GM12878 (cell line): ENCODE measurements around the gene IL17F. TPM values are rescaled to one million over a fixed set of nuclear protein-coding genes. Genes with fewer than 3 reads are reported as not detected.

Experiments used
- ATAC-seq: fragments of 200-7000 bp; cut with Tn5 transposase; 3 replicates; pipeline ENCODE4 v1.9.1; 2020; ENCODE audit warnings: mild to moderate bottlenecking, moderate library complexity
- BruUV-seq: library from RNA; stranded (reverse); fragments of 400-500 nt; replicated peaks from 2 replicates; lab custom pipeline; 2021; lab: Mats Ljungman, UMichigan
- CTCF ChIA-PET: fragments of 300-600 bp; sonication (Branson Sonifier 250); formaldehyde crosslinking; extraction: SDS; loops from one replicate; lab custom pipeline; 2021; ENCODE audit warnings: inconsistent platforms; lab: Yijun Ruan, JAX
- POLR2A ChIA-PET: fragments of 350-600 bp; formaldehyde crosslinking; extraction: SDS; loops from one replicate; lab custom pipeline; 2021; ENCODE audit warnings: inconsistent platforms; lab: Charles Lee
- RAD21 ChIA-PET: fragments of 300-600 bp; sonication (Branson Sonifier 250); formaldehyde crosslinking; loops from one replicate; lab custom pipeline; 2023; ENCODE audit warnings: antibody characterized with exemption; ENCODE audit not compliant: unreplicated experiment; lab: Charles Lee
- SMC1A ChIA-PET: fragments of 300-600 bp; sonication (Branson Sonifier 250); formaldehyde crosslinking; loops from one replicate; lab custom pipeline; 2023; ENCODE audit not compliant: unreplicated experiment, uncharacterized antibody; lab: Charles Lee
- DNase-seq: peaks from one replicate; pipeline ENCODE4 v3.0.0-alpha.2; 2011; ENCODE audit warnings: low read depth, low spot score
- FAIRE-seq: peaks from 3 replicates; lab custom pipeline; 2011; peaks lifted over from hg19 to GRCh38; lab: Jason Lieb, UNC
- H2AFZ ChIP-seq: 2 replicates; pipeline ENCODE4 v1.6.0; 2011; ENCODE audit warnings: low read depth, low read length, control low read depth; ENCODE audit not compliant: control insufficient read depth
- H3K27ac ChIP-seq: 2 replicates; pipeline ENCODE4 v1.5.1; 2011; ENCODE audit warnings: control low read depth; ENCODE audit not compliant: control insufficient read depth, insufficient read depth
- H3K27me3 ChIP-seq, 2 experiments: replicated peaks in 1 of 2; 2 replicates each; pipeline versions ENCODE4 v1.6.0 to v1.6.1; 2011; ENCODE audit warnings: low read length in 1 of 2; ENCODE audit not compliant: control insufficient read depth in 2 of 2, insufficient read depth in 2 of 2
- H3K36me3 ChIP-seq, 2 experiments: 2 replicates each; pipeline ENCODE4 v1.5.1; 2011; ENCODE audit warnings: low read length in 1 of 2; ENCODE audit not compliant: control insufficient read depth in 2 of 2, insufficient read depth in 2 of 2
- H3K4me1 ChIP-seq: 2 replicates; pipeline ENCODE4 v1.6.1; 2011; ENCODE audit warnings: mild to moderate bottlenecking, low read length, moderate library complexity, mixed read lengths; ENCODE audit not compliant: control insufficient read depth, insufficient read depth
- H3K4me2 ChIP-seq: 2 replicates; pipeline ENCODE4 v1.6.0; 2011; ENCODE audit warnings: control low read depth; ENCODE audit not compliant: control insufficient read depth, insufficient read depth
- H3K4me3 ChIP-seq: fragments of 200-600 bp; sonication (generic); 2 replicates; pipeline ENCODE4 v1.5.1; 2016
- H3K79me2 ChIP-seq: 2 replicates; pipeline ENCODE4 v1.6.0; 2011; ENCODE audit warnings: low read length; ENCODE audit not compliant: control insufficient read depth, insufficient read depth
- H3K9ac ChIP-seq: 2 replicates; pipeline ENCODE4 v1.8.0; 2011; ENCODE audit warnings: low read length, control low read depth, mixed read lengths; ENCODE audit not compliant: control insufficient read depth, insufficient read depth
- H3K9me3 ChIP-seq: replicated peaks from 3 replicates; pipeline ENCODE4 v1.5.1; 2011; ENCODE audit warnings: mild to moderate bottlenecking, low read length; ENCODE audit not compliant: control insufficient read depth, insufficient read depth
- H4K20me1 ChIP-seq: 2 replicates; pipeline ENCODE4 v1.6.0; 2011; ENCODE audit not compliant: control insufficient read depth, insufficient read depth
- BHLHE40 ChIP-seq, 2 experiments: fragments of 450-650 bp in 1 of 2; IDR thresholded peaks; 2 replicates each; pipeline ENCODE4 v1.6.1; 2011 to 2017; ENCODE audit warnings: low read depth in 2 of 2, borderline replicate concordance in 1 of 2, improper control_type of control experiment in 1 of 2, low read length in 1 of 2, mild to moderate bottlenecking in 1 of 2
- CHD4 ChIP-seq: fragments of 200-600 bp; sonication (generic); IDR thresholded peaks from 2 replicates; pipeline ENCODE4 v1.6.1; 2016; ENCODE audit warnings: mild to moderate bottlenecking
- KAT2A ChIP-seq: conservative IDR thresholded peaks from 2 replicates; pipeline ENCODE4 v1.6.1; 2011; ENCODE audit warnings: low read depth, low read length; ENCODE audit not compliant: control insufficient read depth
- MEF2A ChIP-seq: IDR thresholded peaks from 2 replicates; pipeline ENCODE4 v1.6.1; 2011; ENCODE audit warnings: low read depth, mild to moderate bottlenecking, low read length, moderate library complexity; ENCODE audit not compliant: insufficient read depth
- NR2C1 ChIP-seq: fragments of 450-650 bp; IDR thresholded peaks from 2 replicates; pipeline ENCODE4 v1.6.1; 2017; ENCODE audit warnings: antibody characterized with exemption, mild to moderate bottlenecking, moderate library complexity
- NR2C2 ChIP-seq: IDR thresholded peaks from 2 replicates; pipeline ENCODE4 v1.6.1; 2011; ENCODE audit warnings: borderline replicate concordance, low read depth; ENCODE audit not compliant: control insufficient read depth, insufficient read length
- STAT1 ChIP-seq: fragments of 450-650 bp; conservative IDR thresholded peaks from 2 replicates; pipeline ENCODE4 v1.6.1; 2014; ENCODE audit warnings: antibody characterized with exemption, mild to moderate bottlenecking
- ZNF217 ChIP-seq: fragments of 450-650 bp; IDR thresholded peaks from 2 replicates; pipeline ENCODE4 v1.6.1; 2017; ENCODE audit warnings: antibody characterized with exemption, mild to moderate bottlenecking
- WGBS: methylation state at CpG from one replicate; pipeline ENCODE4 v1.1.6; 2016; ENCODE audit warnings: low lambda C conversion rate; ENCODE audit not compliant: insufficient replicate concordance, insufficient coverage; ENCODE audit errors: missing lambda C conversion rate; 5-methylcytosine and 5-hydroxymethylcytosine counted together
- in situ Hi-C: fragments of 300-500 bp; cut with MboI; formaldehyde crosslinking; loops from 9 replicates; pipeline ENCODE4 v1.14.3; 2018; ENCODE audit warnings: mixed read lengths
- intact Hi-C: fragments of 100-400 bp; cut with micrococcal nuclease; formaldehyde crosslinking; loops from one replicate; pipeline ENCODE4 v1.14.2; 2022; ENCODE audit not compliant: unreplicated experiment
- polyA plus RNA-seq, 11 experiments: library from polyadenylated mRNA; depleted of rRNA in 4 of 11; unstranded in 6 of 11; stranded (reverse) in 5 of 11; fragments of >200 nt; fragmentation: Nextera tagmentation in 4 of 11; fragmentation: Illumina TruSeq in 1 of 11; extraction: Ambion mirVana in 4 of 11; extraction: Trizol in 1 of 11; gene quantifications; 1 replicate in 1 of 11; 2 replicates in 10 of 11; pipeline versions ENCODE4 v1.2.1 to v1.2.3, GENCODE V29; 2011 to 2016; ENCODE audit warnings: inconsistent platforms in 2 of 11, missing spikeins in 2 of 11, low read depth in 1 of 11
- total RNA-seq, 4 experiments: library from RNA; depleted of rRNA in 3 of 4; stranded (reverse); fragments of >200 nt in 3 of 4; fragmentation: Illumina TruSeq in 1 of 4; extraction: Trizol in 1 of 4; gene quantifications; 2 replicates each; pipeline versions ENCODE4 v1.2.1 to v1.2.3, GENCODE V29; 2013 to 2021
- TF ChIP-seq, protein P1 (sequence below): fragments of 450-650 bp; IDR thresholded peaks from 2 replicates; pipeline ENCODE4 v1.6.1; 2016; ENCODE audit warnings: mild to moderate bottlenecking
- TF ChIP-seq, protein P2 (sequence below): IDR thresholded peaks from 2 replicates; pipeline ENCODE4 v1.6.1; 2011; ENCODE audit warnings: low read depth, mild to moderate bottlenecking, low read length, moderate library complexity, borderline replicate concordance; ENCODE audit errors: extremely low read depth
- TF ChIP-seq, protein P3 (sequence below): IDR thresholded peaks from 2 replicates; pipeline ENCODE4 v1.6.1; 2011; ENCODE audit warnings: mild to moderate bottlenecking, low read depth, low read length, moderate library complexity; ENCODE audit not compliant: insufficient replicate concordance
- TF ChIP-seq, protein P4 (sequence below): fragments of 450-650 bp; IDR thresholded peaks from 2 replicates; pipeline ENCODE4 v1.6.1; 2017; ENCODE audit warnings: mild to moderate bottlenecking, moderate library complexity

The IL17F gene
- total and polyA plus RNA-seq, 10 of the 15 experiments (the other 5 are each of a cell fraction or from before 2014, with no cell fraction given): 0.20 TPM; not detected in 9

DNA sequence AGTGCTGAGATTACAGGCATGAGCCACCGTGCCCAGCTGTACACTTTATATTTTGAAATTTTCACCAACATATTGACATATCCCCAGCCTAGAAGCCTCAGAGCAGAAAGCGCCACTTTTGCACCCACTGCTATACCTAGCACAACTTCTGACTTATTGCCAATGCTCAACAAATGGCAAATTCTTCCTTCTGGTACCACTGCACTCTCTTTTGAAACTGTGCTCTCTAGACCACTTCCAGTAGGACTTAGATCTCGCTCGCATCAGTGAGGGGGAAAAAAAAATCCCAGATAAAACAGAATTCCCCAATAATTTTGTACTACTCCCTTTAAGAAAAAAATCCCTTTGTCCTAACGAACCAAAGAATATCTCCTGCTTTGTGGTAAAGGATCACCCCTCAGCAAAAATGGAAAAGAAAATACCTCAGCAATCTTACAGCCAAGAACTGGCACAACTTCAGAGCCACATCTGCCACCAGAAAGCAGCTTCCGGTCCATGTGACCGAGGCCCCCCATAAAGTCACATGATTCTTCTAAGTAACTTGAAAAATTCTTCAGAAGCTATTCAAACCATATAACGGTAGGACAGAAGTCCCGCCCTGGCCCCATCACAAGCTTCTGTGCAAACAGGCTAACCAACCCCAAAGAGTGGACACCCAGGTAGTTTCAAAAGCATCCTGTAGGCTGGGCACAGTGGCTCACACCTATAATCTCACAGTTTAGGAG, 18.5 kb upstream of the IL17F start (continued):
- TF ChIP-seq, protein P1, sequence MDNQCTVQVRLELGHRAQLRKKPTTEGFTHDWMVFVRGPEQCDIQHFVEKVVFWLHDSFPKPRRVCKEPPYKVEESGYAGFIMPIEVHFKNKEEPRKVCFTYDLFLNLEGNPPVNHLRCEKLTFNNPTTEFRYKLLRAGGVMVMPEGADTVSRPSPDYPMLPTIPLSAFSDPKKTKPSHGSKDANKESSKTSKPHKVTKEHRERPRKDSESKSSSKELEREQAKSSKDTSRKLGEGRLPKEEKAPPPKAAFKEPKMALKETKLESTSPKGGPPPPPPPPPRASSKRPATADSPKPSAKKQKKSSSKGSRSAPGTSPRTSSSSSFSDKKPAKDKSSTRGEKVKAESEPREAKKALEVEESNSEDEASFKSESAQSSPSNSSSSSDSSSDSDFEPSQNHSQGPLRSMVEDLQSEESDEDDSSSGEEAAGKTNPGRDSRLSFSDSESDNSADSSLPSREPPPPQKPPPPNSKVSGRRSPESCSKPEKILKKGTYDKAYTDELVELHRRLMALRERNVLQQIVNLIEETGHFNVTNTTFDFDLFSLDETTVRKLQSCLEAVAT: no peak
- TF ChIP-seq NR2C1 (no peak), ZNF217 (no peak), NR2C2 (no peak), STAT1 (no peak)
- TF ChIP-seq, protein P2, sequence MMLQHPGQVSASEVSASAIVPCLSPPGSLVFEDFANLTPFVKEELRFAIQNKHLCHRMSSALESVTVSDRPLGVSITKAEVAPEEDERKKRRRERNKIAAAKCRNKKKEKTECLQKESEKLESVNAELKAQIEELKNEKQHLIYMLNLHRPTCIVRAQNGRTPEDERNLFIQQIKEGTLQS: no peak
- TF ChIP-seq, protein P3, sequence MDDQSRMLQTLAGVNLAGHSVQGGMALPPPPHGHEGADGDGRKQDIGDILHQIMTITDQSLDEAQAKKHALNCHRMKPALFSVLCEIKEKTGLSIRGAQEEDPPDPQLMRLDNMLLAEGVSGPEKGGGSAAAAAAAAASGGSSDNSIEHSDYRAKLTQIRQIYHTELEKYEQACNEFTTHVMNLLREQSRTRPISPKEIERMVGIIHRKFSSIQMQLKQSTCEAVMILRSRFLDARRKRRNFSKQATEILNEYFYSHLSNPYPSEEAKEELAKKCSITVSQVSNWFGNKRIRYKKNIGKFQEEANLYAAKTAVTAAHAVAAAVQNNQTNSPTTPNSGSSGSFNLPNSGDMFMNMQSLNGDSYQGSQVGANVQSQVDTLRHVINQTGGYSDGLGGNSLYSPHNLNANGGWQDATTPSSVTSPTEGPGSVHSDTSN: no peak

DNA sequence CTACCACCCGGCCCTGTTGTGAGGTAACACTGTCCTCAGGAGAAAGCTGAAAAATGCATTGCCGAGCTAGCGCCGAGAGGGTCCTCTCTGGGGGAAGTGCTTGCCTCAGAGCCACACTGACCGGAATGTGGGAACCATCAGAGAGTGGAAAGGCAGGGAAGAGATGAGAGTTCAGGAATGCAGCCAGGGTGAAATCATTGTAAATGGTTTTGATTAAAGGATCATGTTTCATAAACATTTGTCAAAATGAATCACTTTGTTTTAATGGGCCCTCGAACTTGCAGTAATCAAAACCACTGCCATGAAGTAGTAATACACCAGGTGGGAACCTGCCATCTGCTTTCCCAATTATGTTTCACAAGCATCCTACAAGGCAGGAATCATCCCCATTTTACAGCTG, 16.9 kb upstream of the IL17F start:
- 96% methylated on average over 6 of the region's 6 CpGs for WGBS
- no peaks in the 10 kb centered on the region for H3K27me3 ChIP-seq
- no peak overlapping the region for H3K9ac ChIP-seq
- H4K20me1 ChIP-seq: no peaks in the 10 kb centered on the region
- no peak overlapping the region for H3K27ac ChIP-seq
- DNase-seq: no peak
- no peaks in the 10 kb centered on the region for H3K9me3 ChIP-seq
- CTCF ChIA-PET: interaction anchor here (1.4 to 8.1 kb wide), 8 partner anchors 9 to 198 kb away, joined by 5 to 129 read pairs (median 22); partner anchors contain the start of gene MCM3
- H2AFZ ChIP-seq: no peak overlapping the region
- H3K4me3 ChIP-seq: no peak overlapping the region
- no peaks in the 10 kb centered on the region for H3K79me2 ChIP-seq
- peaks cover 8 to 37% of the 10 kb centered on the region in 2 experiments for H3K36me3 ChIP-seq
- RAD21 ChIA-PET: interaction anchor here (5.6 kb wide), 1 partner anchor 97 kb away, joined by 51 read pairs; no protein-coding TSS in a partner anchor
- no peaks in the 10 kb centered on the region for H3K4me1 ChIP-seq
- no TSS peak for BruUV-seq
- SMC1A ChIA-PET: interaction anchor here (0.7 to 6.9 kb wide), 8 partner anchors 18 to 98 kb away, joined by 3 to 91 read pairs (median 3); partner anchors contain the start of genes IL17A and MCM3
- in situ Hi-C loops (loop anchor here (5.0 kb wide), 1 partner anchor 99 kb away; no protein-coding TSS in a partner anchor), intact Hi-C loops (no loop called here)
- no peak for ATAC-seq
- H3K4me2 ChIP-seq: no peak overlapping the region
- no peak for FAIRE-seq
- POLR2A ChIA-PET: no interaction called here
- TF ChIP-seq KAT2A: no peak
- TF ChIP-seq MEF2A: no peak
- TF ChIP-seq CHD4: no peak
- TF ChIP-seq, protein P4, sequence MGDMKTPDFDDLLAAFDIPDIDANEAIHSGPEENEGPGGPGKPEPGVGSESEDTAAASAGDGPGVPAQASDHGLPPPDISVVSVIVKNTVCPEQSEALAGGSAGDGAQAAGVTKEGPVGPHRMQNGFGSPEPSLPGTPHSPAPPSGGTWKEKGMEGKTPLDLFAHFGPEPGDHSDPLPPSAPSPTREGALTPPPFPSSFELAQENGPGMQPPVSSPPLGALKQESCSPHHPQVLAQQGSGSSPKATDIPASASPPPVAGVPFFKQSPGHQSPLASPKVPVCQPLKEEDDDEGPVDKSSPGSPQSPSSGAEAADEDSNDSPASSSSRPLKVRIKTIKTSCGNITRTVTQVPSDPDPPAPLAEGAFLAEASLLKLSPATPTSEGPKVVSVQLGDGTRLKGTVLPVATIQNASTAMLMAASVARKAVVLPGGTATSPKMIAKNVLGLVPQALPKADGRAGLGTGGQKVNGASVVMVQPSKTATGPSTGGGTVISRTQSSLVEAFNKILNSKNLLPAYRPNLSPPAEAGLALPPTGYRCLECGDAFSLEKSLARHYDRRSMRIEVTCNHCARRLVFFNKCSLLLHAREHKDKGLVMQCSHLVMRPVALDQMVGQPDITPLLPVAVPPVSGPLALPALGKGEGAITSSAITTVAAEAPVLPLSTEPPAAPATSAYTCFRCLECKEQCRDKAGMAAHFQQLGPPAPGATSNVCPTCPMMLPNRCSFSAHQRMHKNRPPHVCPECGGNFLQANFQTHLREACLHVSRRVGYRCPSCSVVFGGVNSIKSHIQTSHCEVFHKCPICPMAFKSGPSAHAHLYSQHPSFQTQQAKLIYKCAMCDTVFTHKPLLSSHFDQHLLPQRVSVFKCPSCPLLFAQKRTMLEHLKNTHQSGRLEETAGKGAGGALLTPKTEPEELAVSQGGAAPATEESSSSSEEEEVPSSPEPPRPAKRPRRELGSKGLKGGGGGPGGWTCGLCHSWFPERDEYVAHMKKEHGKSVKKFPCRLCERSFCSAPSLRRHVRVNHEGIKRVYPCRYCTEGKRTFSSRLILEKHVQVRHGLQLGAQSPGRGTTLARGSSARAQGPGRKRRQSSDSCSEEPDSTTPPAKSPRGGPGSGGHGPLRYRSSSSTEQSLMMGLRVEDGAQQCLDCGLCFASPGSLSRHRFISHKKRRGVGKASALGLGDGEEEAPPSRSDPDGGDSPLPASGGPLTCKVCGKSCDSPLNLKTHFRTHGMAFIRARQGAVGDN: no peak
- TF ChIP-seq BHLHE40 (IDR thresholded peaks at IDR 0.05; ENCODE audit: borderline replicate concordance in 1 of 2, low read depth in 2 of 2, low read length in 1 of 2): no peak
